Activated T-cell treated with anti-CD3 and anti-CD28 coated beads for 24 hours (primary cell): Measurements from ENCODE around the gene FRS3.
"Not testable (repeated sequence)": the region's sequence is repeated elsewhere in the genome, so short reads cannot be mapped to it uniquely, and the experiment has no call there.

Experiments
- DNase-seq: peaks from one replicate; pipeline ENCODE4 v3.0.0-alpha.2; 2020; ENCODE audit warnings: low read depth

FRS3 gene

GRCh38 chr6:41769376-41769775 lies 10.3 kb downstream of the FRS3 start:
- no peak for DNase-seq

DNA sequence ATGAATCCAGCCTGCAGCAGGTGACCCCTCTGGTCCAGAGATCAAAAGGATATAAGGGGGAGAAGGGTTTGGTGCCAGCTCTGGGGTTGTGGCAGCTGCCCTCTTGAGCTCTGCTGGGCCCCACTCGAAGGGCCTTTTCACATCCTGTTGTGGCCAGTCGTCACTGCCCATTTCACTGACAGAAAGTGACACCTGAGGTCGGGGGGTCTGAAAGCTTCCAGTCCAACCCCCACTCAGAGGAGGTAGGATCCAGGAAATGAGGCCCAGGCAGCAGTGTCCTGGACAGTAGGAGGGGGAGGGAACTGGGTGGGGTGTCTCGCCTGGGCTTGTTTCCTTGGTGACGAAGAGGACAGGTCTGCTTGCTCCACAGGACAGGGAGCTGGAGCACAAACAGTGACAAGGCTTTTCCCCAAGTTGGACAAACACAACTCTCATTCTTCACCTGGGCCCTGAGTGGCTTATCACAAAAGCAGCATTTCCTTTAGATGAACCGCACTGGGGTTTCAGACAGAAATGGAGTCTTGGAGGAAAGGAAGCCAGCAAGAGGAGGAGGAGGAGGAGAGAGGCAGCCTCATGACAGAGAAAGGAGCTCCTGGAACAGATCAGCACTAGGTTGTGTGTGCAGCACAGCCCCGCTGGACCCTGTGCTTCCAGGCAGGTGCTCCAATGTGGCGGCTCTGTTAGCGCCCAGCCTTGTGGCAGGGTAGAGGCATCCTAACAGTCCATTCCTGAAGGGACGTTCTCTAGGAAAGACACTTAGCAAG lies 11.0 kb downstream of the FRS3 start:
- DNase-seq, result no peak

GRCh38 chr6:41767112-41767833 lies 12.4 kb downstream of the FRS3 start:
- DNase-seq, result no peak

GRCh38 chr6:41766043-41766664 lies 13.5 kb downstream of the FRS3 start:
- not testable (repeated sequence) for DNase-seq

DNA sequence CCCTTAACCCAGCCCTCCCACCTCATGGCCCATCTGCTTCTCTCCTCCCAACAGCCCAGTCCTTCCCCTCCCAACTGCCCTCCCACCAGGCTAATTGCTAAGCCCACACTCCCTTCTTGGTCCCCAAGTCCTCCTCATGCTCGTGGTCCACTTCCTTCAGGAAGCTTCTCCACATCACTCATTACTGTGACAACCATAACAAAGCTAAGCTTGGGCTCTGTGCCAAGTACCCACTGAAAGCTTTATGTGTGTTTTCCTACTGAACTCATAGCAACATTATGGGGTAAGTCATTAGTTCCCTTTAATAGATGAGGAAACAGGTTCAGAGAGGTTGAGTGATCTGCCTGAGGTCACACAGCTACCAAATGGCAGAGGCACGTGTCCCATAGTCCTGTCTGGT lies 16.2 kb downstream of the FRS3 start:
- no peak for DNase-seq

DNA sequence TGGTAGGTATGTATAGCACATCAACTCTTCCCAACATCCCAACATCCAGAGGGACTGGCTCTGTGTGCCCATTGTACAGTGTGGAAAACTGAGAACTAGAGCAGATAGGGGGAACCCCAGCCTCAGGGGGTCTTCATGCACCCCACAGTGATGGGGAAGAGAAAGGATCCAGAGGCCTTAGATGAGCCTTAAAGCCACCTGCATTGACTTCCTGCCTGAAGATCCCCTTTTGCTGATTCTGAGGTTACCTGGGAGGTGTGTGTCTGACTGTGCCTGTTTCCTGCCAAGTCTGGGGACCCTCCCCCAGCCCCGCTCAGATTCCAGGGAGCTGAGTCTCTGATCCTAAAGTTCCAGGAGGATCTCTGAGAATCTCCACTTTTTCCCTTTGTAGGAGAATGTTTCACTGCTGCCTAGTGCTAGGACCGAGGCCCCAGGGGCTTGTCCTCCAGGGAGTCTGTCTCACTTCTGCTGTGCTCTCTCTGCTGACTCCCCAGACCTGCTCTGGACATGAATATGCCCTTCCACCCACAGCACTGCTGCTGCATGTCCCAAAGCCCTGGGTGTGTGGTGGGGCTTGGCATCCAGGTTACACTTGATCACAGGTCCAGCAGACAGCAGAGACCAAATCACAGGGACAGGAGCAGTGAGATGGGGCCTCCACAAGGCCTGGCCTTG lies 19.7 kb downstream of the FRS3 start:
- no peak for DNase-seq

DNA sequence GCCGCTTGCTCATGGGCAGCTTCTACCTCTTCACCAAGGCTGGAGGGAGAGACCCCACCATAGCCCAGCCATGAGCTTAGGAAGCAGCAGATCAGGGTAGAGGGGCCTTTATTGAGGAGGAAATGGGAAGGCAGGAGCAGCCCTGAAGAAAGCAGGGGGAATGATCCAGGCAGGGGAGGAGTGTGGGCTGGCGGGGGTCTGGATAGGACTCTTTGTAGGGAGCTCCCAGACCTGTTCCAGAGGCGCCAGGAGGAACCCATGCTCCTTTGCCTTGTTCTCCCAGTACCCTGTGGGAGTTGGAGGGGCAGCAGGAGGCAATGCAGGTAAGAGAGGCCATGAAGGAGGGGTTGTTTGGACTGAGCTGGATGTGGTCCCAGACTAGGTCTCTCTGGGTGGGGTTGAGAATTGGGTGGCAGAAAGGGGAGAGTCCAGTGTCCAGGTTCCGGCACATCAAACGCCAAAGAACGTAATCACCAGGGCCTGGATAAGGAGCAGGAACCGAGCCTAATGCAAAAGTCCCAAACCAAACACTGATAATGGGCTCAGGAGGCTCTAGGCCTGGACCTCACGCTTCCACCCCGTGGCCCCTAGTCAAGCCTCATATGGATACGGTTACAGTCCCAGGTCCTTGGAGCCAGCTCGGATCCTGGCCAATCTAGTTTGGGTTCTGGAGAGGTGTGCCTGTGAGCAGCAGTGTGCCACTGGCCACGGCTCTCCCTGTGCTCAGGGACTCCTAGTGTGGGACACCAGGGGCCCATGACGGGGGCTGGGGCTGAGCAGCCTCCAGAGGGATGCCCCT lies 20.4 kb downstream of the FRS3 start:
- no peak for DNase-seq

GRCh38 chr6:41758641-41759035 lies 21.1 kb downstream of the FRS3 start:
- no peak for DNase-seq

GRCh38 chr6:41757931-41758640 lies 21.6 kb downstream of the FRS3 start:
- no peak for DNase-seq

- DNase-seq, result no peak
Measured at GRCh38 chr6:41757271-41757670, 22.4 kb downstream of the FRS3 start.

DNA sequence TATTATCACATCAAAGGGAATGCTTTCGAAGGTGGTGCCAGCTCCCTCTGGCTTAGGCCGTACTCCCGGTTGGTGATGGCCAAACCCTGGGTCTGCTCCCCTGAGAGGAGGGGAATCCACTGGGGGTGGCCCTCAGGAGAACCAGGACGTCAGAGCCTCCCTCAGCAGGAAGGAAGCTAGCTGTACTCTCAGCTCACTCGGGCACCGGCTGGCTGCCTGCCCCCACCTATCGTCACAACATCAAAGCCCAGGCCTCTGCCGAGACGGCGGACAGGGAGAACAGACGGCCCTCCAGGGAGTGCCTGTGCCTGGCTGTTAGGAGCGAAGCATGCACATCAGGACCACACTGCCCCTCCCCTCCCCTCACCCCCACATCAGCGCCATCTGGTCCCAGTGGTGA lies 23.3 kb downstream of the FRS3 start:
- no peak for DNase-seq

- DNase-seq, result no peak
Measured at GRCh38 chr6:41755895-41756294, 23.8 kb downstream of the FRS3 start.

GRCh38 chr6:41750374-41750773 lies 29.3 kb downstream of the FRS3 start:
- no peak for DNase-seq

DNA sequence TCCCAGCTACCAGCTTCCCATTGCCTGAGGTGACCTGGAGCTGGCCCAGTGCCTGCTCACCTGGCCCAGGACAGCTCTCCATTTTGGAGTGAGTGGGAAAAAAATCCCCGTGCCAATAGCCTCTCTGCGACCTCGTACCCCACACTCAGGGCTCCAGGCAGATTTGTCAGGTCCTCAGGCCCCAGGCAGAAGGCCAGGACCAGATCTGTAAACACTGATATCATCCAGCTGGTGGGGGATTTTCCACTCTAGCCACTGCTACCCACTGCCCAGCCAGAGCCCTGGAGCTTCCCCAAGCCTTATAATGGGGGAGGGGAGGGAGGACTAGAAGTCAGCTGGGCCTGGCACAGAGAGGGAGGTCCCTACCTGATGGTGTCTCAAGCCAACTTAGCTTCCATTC lies 31.2 kb downstream of the FRS3 start:
- DNase-seq, result no peak

DNA sequence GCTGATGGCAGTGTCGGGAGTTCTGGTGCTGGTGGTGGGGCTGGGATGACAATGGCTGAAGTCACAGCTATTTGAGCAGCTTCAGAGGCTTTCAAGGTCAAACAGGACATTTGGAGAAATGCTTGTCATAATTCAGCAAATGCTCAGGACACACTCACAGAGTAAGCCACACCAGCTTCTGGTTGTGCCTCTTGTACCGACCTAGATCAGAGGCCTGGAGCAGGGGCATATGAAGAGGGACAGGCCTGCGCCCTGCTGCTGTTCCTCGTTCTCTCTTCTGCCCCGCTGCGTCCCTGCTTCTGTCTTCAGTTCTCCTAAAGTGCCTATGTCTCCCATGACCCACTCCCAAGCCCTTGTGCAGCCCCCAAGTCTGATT lies 31.6 kb downstream of the FRS3 start:
- DNase-seq, result no peak

DNA sequence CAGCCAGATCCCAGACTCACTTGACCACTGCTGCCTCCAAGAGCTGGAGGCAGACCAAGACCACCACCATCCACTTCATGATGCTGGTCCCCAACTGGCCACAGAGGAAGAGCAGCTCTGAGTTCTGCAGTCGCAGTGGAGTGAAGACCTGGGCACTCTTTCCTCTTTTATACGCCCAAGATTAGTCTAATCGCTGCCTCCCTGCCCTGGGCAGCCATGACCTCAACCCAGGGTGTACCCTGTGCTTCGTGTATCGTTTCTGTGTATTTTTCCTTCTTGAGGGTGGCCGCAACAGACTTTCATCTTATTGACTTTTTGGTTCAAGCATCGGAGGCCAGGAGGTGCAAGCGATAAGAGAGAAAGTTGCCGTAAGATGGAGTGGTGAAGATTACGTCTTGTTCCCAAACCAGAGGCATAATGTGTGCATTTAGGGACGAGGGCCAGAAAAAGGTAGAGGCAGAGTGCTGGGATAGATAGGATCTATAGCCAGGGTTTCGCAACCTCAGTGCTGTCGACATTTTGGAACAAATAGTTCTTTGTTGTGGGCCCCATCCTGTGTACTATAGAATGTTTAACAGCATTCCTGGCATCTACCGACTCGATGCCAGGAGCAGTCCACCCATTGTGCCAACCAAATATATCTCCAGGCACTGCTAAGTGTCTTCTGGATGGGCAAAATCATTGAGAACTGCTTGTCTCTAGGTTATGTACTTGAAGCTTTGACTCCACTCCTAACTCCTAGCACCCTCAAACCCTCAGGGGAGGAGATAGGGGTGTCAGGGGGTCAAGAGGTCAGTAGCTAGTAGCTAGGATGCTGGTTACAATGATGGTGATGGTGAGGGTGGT lies 32.2 kb downstream of the FRS3 start, which contains the start of gene PGC:
Gene PGC (minus strand): TSS at position 142 of the 846 bp plus-strand sequence. CDS start 63 bp downstream, at position 79.
- DNase-seq, result no peak

DNA sequence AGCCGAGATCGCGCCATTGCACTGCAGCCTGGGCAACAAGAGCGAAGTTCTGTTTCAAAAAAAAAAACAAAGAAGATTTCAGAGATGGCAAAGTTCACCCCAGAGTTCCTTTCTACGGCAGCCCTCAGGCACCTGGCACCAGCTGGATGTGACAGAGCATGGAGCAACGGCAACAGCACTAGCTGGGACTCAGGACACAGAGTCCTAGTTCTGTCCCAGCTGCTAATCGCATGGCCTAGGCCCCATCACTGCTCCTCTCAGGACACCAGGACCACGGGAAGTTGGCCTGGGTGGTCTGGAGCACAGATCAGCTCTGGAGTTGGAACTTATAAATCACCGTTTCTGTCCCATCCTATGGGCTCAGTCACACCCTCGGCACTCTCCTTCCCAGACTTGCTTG lies 33.6 kb downstream of the FRS3 start:
- no peak for DNase-seq

DNA sequence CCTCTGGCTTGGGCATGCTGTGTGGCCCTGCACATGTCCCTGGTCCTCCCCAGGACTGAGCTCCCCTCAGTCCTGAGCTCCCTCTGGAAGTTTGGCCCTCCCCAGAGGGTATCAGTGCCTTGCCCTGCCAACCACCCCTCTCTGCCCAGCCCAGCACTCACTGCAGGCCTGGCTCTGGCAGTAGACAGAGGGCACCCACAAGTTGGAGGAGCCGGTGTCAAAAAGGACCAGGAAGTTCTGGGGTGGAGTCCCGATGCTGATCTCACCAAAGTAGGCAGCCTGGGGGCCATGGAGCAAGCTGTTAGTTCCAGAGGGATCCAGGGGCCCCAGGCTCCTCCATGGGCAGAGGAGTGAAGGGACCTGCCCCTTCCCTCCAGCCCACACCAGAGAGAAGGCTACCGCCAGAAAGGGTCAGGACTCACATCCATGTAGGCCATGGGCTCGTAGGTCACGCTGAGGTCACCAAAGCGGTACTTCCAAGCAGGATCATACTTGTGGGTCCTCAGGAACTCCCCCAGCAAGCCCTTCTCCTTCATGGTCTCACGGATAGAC lies 35.4 kb downstream of the FRS3 start:
- no peak for DNase-seq

DNA sequence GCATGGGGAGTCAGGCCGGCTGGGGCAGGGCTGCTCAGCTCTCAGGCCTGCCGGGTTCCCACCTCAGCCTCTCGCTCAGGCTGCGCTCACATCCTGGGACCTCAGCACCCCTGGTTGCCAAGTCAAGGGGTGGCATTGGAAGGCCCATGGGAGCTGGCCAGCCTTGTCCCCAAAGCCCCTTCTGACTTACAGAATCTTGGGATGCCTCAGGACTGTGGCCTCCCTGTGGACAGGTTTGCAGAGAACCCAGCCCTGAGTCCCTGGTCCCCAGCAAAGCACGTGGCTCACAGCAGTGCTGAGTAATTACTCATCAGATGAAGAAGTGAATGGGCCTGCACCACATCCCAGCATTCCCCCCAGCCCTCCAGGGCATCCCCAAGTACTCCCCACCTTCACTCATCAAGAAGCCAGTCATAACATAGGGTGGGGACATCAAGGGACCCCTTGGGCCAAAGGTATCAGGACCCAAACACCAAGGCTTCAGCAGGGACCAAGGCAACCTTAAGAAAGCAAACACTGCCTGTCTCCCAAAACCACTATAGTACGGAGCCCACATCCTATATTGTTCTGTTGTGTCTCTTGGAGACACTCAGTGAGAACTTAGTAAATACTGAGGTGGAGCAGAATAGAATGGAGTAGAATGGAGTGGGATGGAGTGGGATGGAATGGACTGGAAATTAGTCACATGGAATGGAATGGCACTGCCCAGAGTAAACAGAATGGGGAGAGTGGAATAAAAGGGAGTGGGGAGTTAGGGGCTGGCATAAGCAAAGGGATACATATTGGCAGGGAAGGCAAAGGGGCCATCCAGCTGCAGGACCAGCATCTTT lies 36.1 kb downstream of the FRS3 start:
- no peak for DNase-seq
